Neural crest cell (in vitro differentiated cells): ENCODE results near the gene PRKG1. TPM values are rescaled to one million over a fixed set of nuclear protein-coding genes. Genes with fewer than 3 reads are reported as not detected.

Experiments
- DNase-seq: peaks from one replicate; pipeline ENCODE4 v3.0.0; 2021; ENCODE audit warnings: low read depth, mixed read lengths, low spot score
- H3K27ac Mint-ChIP-seq: one replicate; pipeline ENCODE4 v1.8.0; 2021; ENCODE audit warnings: mild to moderate bottlenecking, mixed read lengths; ENCODE audit not compliant: unreplicated experiment
- H3K27me3 Mint-ChIP-seq: 2 replicates; pipeline ENCODE4 v1.8.0; 2021; ENCODE audit warnings: low read depth, mild to moderate bottlenecking, mixed read lengths
- H3K36me3 Mint-ChIP-seq: 2 replicates; pipeline ENCODE4 v1.8.0; 2021; ENCODE audit warnings: low read depth, mild to moderate bottlenecking, mixed read lengths
- H3K4me1 Mint-ChIP-seq: 2 replicates; pipeline ENCODE4 v1.8.0; 2021; ENCODE audit warnings: mixed read lengths
- H3K4me3 Mint-ChIP-seq: one replicate; pipeline ENCODE4 v1.8.0; 2021; ENCODE audit warnings: mild to moderate bottlenecking, mixed read lengths
- H3K9me3 Mint-ChIP-seq: 2 replicates; pipeline ENCODE4 v1.8.0; 2021; ENCODE audit warnings: mixed read lengths
- total RNA-seq: library from RNA; stranded (reverse); gene quantifications from 2 replicates; pipeline ENCODE4 v1.2.1, GENCODE V29; 2021
- TF ChIP-seq, protein P1 (sequence below): fragments of 200-600 bp; sonication (generic); conservative IDR thresholded peaks from 2 replicates; pipeline ENCODE4 v1.5.0; 2021; ENCODE audit warnings: antibody characterized with exemption, mild to moderate bottlenecking

PRKG1 gene
- total RNA-seq, 1 donor from 2014 or later, result 4.4 TPM

DNA sequence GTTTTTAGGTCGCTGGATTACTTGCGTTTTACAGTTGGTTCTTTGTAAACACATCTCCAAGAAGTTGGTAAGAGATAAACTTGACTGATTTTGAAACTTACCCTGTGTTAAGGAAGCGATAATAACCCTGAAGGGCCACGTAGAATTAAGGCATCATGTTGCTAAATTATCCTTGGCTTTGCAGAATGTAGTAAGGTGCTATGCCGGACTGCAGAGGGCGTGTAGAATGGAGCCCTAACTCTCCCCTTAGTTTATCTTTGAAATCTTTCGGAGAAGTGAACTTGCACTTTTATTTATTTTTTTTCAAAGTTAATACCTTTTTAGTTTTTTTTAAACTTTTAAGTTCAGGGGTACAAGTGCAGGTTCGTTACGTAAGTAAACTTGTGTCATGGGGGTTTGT, 1031.0 kb downstream of the PRKG1 start:
- H3K27me3 Mint-ChIP-seq, result no peaks in the 10 kb centered on the region
- H3K36me3 Mint-ChIP-seq, result no peaks in the 10 kb centered on the region
- H3K4me3 Mint-ChIP-seq, result no peak overlapping the region
- peaks cover 5% of the 10 kb centered on the region for H3K4me1 Mint-ChIP-seq
- DNase-seq, result no peak
- H3K9me3 Mint-ChIP-seq, result no peaks in the 10 kb centered on the region
- H3K27ac Mint-ChIP-seq, result no peak overlapping the region
- TF ChIP-seq, protein P1, sequence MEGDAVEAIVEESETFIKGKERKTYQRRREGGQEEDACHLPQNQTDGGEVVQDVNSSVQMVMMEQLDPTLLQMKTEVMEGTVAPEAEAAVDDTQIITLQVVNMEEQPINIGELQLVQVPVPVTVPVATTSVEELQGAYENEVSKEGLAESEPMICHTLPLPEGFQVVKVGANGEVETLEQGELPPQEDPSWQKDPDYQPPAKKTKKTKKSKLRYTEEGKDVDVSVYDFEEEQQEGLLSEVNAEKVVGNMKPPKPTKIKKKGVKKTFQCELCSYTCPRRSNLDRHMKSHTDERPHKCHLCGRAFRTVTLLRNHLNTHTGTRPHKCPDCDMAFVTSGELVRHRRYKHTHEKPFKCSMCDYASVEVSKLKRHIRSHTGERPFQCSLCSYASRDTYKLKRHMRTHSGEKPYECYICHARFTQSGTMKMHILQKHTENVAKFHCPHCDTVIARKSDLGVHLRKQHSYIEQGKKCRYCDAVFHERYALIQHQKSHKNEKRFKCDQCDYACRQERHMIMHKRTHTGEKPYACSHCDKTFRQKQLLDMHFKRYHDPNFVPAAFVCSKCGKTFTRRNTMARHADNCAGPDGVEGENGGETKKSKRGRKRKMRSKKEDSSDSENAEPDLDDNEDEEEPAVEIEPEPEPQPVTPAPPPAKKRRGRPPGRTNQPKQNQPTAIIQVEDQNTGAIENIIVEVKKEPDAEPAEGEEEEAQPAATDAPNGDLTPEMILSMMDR, result no peak

DNA sequence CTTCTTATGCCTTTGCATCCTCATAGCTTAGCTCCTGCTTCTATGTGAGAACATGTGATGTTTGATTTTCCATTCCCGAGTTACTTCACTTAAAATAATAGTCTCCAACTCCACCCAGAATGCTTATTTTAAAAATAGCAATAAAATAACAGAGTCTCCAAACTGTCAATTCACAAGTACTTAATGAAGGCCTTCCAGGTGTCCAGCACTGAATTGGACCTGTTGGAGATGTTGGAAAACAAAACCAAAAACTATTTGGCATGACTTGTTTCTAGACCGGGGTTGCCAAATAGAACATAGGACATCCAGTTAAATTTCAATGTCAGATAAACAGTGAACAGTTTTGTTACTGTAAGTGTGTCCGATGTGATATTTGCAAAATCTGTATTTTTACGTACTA, 1031.7 kb downstream of the PRKG1 start:
- Mint-ChIP-seq H3K4me3 (no peak overlapping the region), H3K4me1 (peaks cover 5% of the 10 kb centered on the region), H3K36me3 (no peaks in the 10 kb centered on the region), H3K9me3 (no peaks in the 10 kb centered on the region), H3K27me3 (no peaks in the 10 kb centered on the region), H3K27ac (no peak overlapping the region)
- TF ChIP-seq, protein P1, result no peak
- no peak for DNase-seq

DNA sequence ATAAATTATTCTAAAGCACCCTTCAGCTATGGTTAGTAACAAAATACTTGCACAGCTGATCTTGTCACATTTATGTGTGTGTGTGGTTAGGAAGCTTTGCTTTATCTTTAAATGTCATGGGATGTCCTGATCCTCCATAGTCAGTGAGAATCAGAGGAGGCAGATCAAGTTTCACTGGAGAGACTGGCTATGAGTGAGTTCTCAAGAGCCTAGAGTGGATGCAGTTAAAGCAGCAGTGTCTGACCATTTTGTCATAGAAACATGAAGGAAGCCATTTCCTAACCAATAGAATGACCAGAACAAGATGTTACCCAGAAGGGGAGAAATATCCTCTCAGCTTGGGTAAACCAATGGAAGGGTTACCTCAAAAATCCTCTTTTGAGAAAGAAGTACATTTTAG, 1032.6 kb downstream of the PRKG1 start:
- no peak for DNase-seq
- H3K27ac Mint-ChIP-seq, result no peak overlapping the region
- H3K36me3 Mint-ChIP-seq, result no peaks in the 10 kb centered on the region
- H3K4me1 Mint-ChIP-seq, result peaks cover 5% of the 10 kb centered on the region
- H3K4me3 Mint-ChIP-seq, result no peak overlapping the region
- H3K27me3 Mint-ChIP-seq, result no peaks in the 10 kb centered on the region
- no peaks in the 10 kb centered on the region for H3K9me3 Mint-ChIP-seq
- TF ChIP-seq, protein P1, result no peak

DNA sequence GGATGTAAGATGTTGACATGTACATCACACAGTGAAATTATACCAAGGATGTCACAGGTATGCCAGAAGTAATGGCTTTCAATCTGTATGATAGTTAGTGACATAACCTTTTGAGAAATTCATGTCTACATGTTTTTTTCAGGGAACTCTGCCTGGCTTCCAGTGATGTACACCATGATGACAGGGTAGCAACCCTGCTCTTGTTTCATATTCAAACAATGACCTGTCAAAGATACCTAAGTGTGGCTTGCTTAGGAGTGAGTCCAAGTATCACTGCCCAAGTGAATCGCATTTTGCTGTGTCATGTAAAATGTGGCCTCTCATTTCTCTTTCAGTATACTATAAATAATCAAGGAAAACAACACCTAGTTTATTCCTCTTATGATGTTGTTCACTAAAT, 1033.9 kb downstream of the PRKG1 start:
- TF ChIP-seq, protein P1, result no peak
- Mint-ChIP-seq H3K27me3 (no peaks in the 10 kb centered on the region), H3K4me3 (no peak overlapping the region), H3K9me3 (no peaks in the 10 kb centered on the region), H3K36me3 (no peaks in the 10 kb centered on the region), H3K4me1 (peaks cover 5% of the 10 kb centered on the region), H3K27ac (no peak overlapping the region)
- DNase-seq, result no peak

DNA sequence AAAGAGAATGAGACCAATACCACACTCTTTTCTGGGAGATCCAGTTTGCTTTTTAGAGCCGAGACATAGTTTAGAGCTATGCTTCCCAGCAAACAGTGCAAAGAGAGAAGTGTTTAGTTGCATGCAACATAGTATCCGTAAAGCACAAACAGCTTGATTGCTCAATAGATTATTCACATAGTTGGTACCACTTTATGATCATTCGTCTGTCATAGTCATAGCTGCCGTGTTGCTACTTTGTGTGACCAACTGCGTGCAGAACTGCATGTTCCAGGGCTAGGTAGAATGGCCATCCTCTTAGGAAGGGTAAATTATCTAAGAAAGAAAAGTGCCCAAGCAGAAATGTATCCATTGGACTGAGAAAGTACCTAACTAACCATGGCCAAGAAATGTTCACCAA, 1036.3 kb downstream of the PRKG1 start:
- Mint-ChIP-seq H3K27ac (no peak overlapping the region), H3K27me3 (no peaks in the 10 kb centered on the region), H3K4me3 (no peak overlapping the region), H3K36me3 (no peaks in the 10 kb centered on the region), H3K9me3 (no peaks in the 10 kb centered on the region), H3K4me1 (peaks cover 5% of the 10 kb centered on the region)
- TF ChIP-seq, protein P1, result no peak
- no peak for DNase-seq
